ENCODE measurements around the gene TRMT11.

The TRMT11 gene

GRCh38 chr6:125953502-125953875 is 32.9 kb upstream of the TRMT11 start:
- peak; percentile 47 for TF ChIP-seq CTCF (IDR thresholded peaks at IDR 0.05; ENCODE audit: low read depth, low read length, missing control alignments)
- DNase-seq: no peak
- no peak overlapping the region for H3K27ac ChIP-seq
- no peaks in the 10 kb centered on the region for H3K36me3 ChIP-seq (replicated peaks)
- H3K27me3 ChIP-seq (replicated peaks): no peaks in the 10 kb centered on the region
- in situ Hi-C loops (cut with HindIII; ENCODE audit: low pct_ligation_motif_present, low sequenced_read_pairs): loop anchor here (25.0 kb wide), 1 partner anchor 166 kb away; the partner anchor contains the start of gene NCOA7
- no peak overlapping the region for H3K4me3 ChIP-seq (ENCODE audit: low read depth, low read length)

- H3K27me3 ChIP-seq (replicated peaks): no peaks in the 10 kb centered on the region
- no peak overlapping the region for H3K4me3 ChIP-seq (ENCODE audit: low read depth, low read length)
- no peak for DNase-seq
- in situ Hi-C loops (cut with HindIII; ENCODE audit: low pct_ligation_motif_present, low sequenced_read_pairs): loop anchor here (25.0 kb wide), 1 partner anchor 168 kb away; the partner anchor contains the start of gene NCOA7
- no peak for TF ChIP-seq CTCF (IDR thresholded peaks at IDR 0.05; ENCODE audit: low read depth, low read length, missing control alignments)
- no peaks in the 10 kb centered on the region for H3K36me3 ChIP-seq (replicated peaks)
- H3K27ac ChIP-seq: no peak overlapping the region
Measured at GRCh38 chr6:125954735-125955339, 31.5 kb upstream of the TRMT11 start.

GRCh38 chr6:125955973-125956372 is 30.4 kb upstream of the TRMT11 start:
- no peak for DNase-seq
- in situ Hi-C loops (cut with HindIII; ENCODE audit: low pct_ligation_motif_present, low sequenced_read_pairs): loop anchor here (25.0 kb wide), 1 partner anchor 169 kb away; the partner anchor contains the start of gene NCOA7
- H3K27ac ChIP-seq: peak overlapping the region; percentile 6
- no peaks in the 10 kb centered on the region for H3K36me3 ChIP-seq (replicated peaks)
- H3K27me3 ChIP-seq (replicated peaks): no peaks in the 10 kb centered on the region
- no peak for TF ChIP-seq CTCF (IDR thresholded peaks at IDR 0.05; ENCODE audit: low read depth, low read length, missing control alignments)
- H3K4me3 ChIP-seq (ENCODE audit: low read depth, low read length): peak overlapping the region; percentile 91

GRCh38 chr6:125956506-125957390 is 29.6 kb upstream of the TRMT11 start, which contains the start of gene HINT3:
Gene HINT3 (plus strand): TSS chr6:125956770. CDS start chr6:125956978, 208 bp downstream.
- peak within 1 kb of the TSS; percentile 69 for H3K27ac ChIP-seq
- H3K36me3 ChIP-seq (replicated peaks): no peaks in the 10 kb centered on the region
- DNase-seq: peak; percentile 95
- in situ Hi-C loops (cut with HindIII; ENCODE audit: low pct_ligation_motif_present, low sequenced_read_pairs): loop anchor here (25.0 kb wide), 1 partner anchor 169 kb away; the partner anchor contains the start of gene NCOA7
- peak; percentile 99 for TF ChIP-seq CTCF (IDR thresholded peaks at IDR 0.05; ENCODE audit: low read depth, low read length, missing control alignments)
- H3K4me3 ChIP-seq (ENCODE audit: low read depth, low read length): peak within 1 kb of the TSS; percentile 91
- no peaks in the 10 kb centered on the region for H3K27me3 ChIP-seq (replicated peaks)

GRCh38 chr6:125957391-125957693 is 29.0 kb upstream of the TRMT11 start:
- in situ Hi-C loops (cut with HindIII; ENCODE audit: low pct_ligation_motif_present, low sequenced_read_pairs): loop anchor here (25.0 kb wide), 1 partner anchor 170 kb away; the partner anchor contains the start of gene NCOA7
- no peak for DNase-seq
- H3K4me3 ChIP-seq (ENCODE audit: low read depth, low read length): peak overlapping the region; percentile 91
- TF ChIP-seq CTCF (IDR thresholded peaks at IDR 0.05; ENCODE audit: low read depth, low read length, missing control alignments): no peak
- H3K27me3 ChIP-seq (replicated peaks): no peaks in the 10 kb centered on the region
- H3K36me3 ChIP-seq (replicated peaks): no peaks in the 10 kb centered on the region
- H3K27ac ChIP-seq: peak overlapping the region; percentile 69
